HG03025 (cell line): Measurements from ENCODE around the gene TMEM214.

Experiments used
- ATAC-seq: cut with Tn5 transposase; IDR thresholded peaks from one replicate; pipeline ENCODE4 v1.9.1; 2021; ENCODE audit warnings: mild to moderate bottlenecking, moderate library complexity; ENCODE audit not compliant: unreplicated experiment, low FRiP score

Gene TMEM214

GRCh38 chr2:27081984-27082772 lies 49.4 kb downstream of the TMEM214 start:
- no peak for ATAC-seq

GRCh38 chr2:27082773-27083409 lies 50.1 kb downstream of the TMEM214 start:
- ATAC-seq = no peak

- no peak for ATAC-seq
Measured at GRCh38 chr2:27083410-27084296, 50.9 kb downstream of the TMEM214 start.

- ATAC-seq = no peak
Measured at GRCh38 chr2:27084297-27085061, 51.7 kb downstream of the TMEM214 start.

GRCh38 chr2:27085062-27085672 lies 52.4 kb downstream of the TMEM214 start:
- ATAC-seq = no peak

GRCh38 chr2:27085673-27086089 lies 52.9 kb downstream of the TMEM214 start:
- ATAC-seq = peak; percentile 7

GRCh38 chr2:27086090-27086723 lies 53.4 kb downstream of the TMEM214 start:
- peak; percentile 81 for ATAC-seq

GRCh38 chr2:27086724-27087593 lies 54.2 kb downstream of the TMEM214 start, which contains the start of gene KHK:
Gene KHK (plus strand): TSS chr2:27086772. CDS start chr2:27087260, 488 bp downstream.
- no peak for ATAC-seq

- no peak for ATAC-seq
Measured at GRCh38 chr2:27087823-27088410, 55.2 kb downstream of the TMEM214 start.

GRCh38 chr2:27088634-27089033 lies 55.9 kb downstream of the TMEM214 start:
- ATAC-seq = no peak

- no peak for ATAC-seq
Measured at GRCh38 chr2:27089111-27089954, 56.6 kb downstream of the TMEM214 start.
